ENCODE data around the gene KCNK4. TPM values are rescaled to one million over a fixed set of nuclear protein-coding genes. Genes with fewer than 3 reads are reported as not detected.

Gene KCNK4
- total RNA-seq, 1 donor from 2014 or later: not detected

DNA sequence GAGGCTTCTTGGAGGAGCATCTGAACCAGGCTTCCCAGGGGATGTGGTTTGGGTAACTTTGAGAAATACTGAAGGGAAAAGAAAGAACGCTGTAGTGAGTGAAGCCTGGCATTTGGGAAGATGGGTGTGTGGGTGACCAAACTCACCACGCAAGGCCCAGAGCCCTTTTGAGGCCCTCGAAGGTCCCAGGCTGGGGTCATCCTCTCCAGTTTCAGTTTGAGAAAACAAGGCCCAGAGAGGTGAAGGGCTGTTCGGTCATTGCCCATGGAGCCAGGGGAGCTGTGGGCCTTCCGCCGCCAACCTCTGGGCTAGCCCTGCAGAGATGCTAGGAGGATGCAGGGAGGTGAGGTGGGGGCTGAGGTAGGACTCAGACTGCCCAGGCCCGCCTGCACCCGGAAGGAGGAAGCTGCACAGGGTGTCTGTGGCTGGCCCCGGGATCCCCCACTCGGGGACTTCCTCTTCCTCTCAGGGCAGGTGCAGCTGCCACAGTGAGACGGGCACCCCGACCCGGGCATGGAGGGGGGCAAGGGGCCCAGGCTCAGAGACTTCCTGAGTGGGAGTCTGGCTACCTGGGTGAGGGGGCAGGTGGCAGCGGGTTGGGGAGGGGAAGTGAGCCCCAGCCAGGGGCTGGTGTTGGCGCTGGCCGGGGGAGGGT is 48.8 kb downstream of the KCNK4 start, which contains the start of gene CCDC88B:
Gene CCDC88B, plus strand, starts transcription at position 451 of the 655 bp plus-strand sequence. Its CDS starts 63 bp downstream, at position 514.
- H3K27ac ChIP-seq: peak within 1 kb of the TSS; percentile 58
- intact Hi-C loops (cut with DNase I): no loop called here
- peak within 1 kb of the TSS; percentile 39 for H3K4me3 ChIP-seq
- DNase-seq (peak; percentile 86), ATAC-seq (peak; percentile 48)
- H3K27me3 ChIP-seq: no peaks in the 10 kb centered on the region
- H3K36me3 ChIP-seq: no peaks in the 10 kb centered on the region
- TF ChIP-seq CTCF (IDR thresholded peaks at IDR 0.05): no peak
- peaks cover 14% of the 10 kb centered on the region for H3K4me1 ChIP-seq
- no peaks in the 10 kb centered on the region for H3K9me3 ChIP-seq

- Histone ChIP-seq H3K4me3 (peak overlapping the region; percentile 39), H3K4me1 (peaks cover 14% of the 10 kb centered on the region), H3K9me3 (no peaks in the 10 kb centered on the region), H3K27me3 (no peaks in the 10 kb centered on the region), H3K36me3 (no peaks in the 10 kb centered on the region), H3K27ac (peak overlapping the region; percentile 58)
- ATAC-seq (peak; percentile 24), DNase-seq (peak; percentile 86)
- TF ChIP-seq CTCF (IDR thresholded peaks at IDR 0.05): no peak
- intact Hi-C loops (cut with DNase I): no loop called here
Observed at GRCh38 chr11:64340671-64341335, 49.7 kb downstream of the KCNK4 start.

DNA sequence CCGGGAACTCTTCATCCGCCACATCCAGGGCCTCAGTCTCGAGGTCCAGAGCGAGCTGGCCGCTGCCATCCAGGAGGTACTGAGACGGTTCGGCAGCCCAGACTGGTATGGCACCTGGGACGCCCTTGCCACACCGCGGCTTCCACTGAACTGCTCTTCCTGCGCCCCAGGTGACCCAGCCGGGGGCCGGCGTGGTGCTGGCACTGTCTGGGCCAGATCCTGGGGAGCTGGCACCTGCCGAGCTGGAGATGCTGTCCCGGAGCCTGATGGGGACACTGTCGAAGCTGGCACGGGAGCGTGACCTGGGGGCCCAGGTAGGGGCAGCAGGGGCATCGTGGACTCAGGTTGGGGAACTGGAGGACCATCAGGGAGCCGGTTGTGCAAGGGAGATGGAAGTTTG is 50.3 kb downstream of the KCNK4 start:
- Histone ChIP-seq H3K27ac (no peak overlapping the region), H3K4me1 (peaks cover 14% of the 10 kb centered on the region), H3K4me3 (no peak overlapping the region), H3K9me3 (no peaks in the 10 kb centered on the region), H3K36me3 (no peaks in the 10 kb centered on the region), H3K27me3 (no peaks in the 10 kb centered on the region)
- ATAC-seq: no peak
- intact Hi-C loops (cut with DNase I): no loop called here
- TF ChIP-seq CTCF (IDR thresholded peaks at IDR 0.05): no peak
- peak; percentile 65 for DNase-seq

GRCh38 chr11:64341851-64342791 is 51.0 kb downstream of the KCNK4 start:
- H3K4me3 ChIP-seq: peak overlapping the region; percentile 41
- H3K27ac ChIP-seq: peak overlapping the region; percentile 68
- intact Hi-C loops (cut with DNase I): no loop called here
- peaks cover 14% of the 10 kb centered on the region for H3K4me1 ChIP-seq
- DNase-seq: peak; percentile 96
- ATAC-seq: peak; percentile 93
- H3K27me3 ChIP-seq: no peaks in the 10 kb centered on the region
- H3K9me3 ChIP-seq: no peaks in the 10 kb centered on the region
- H3K36me3 ChIP-seq: no peaks in the 10 kb centered on the region
- peak; percentile 45 for TF ChIP-seq CTCF (IDR thresholded peaks at IDR 0.05)

- no peak for ATAC-seq
- no peak overlapping the region for H3K27ac ChIP-seq
Observed at GRCh38 chr11:64342869-64343745, 52.0 kb downstream of the KCNK4 start.

More at GRCh38 chr11:64342869-64343745, 52.0 kb downstream of the KCNK4 start:
- peak overlapping the region; percentile 41 for H3K4me3 ChIP-seq
- intact Hi-C loops (cut with DNase I): no loop called here
- no peak for DNase-seq
- no peak for TF ChIP-seq CTCF (IDR thresholded peaks at IDR 0.05)
- no peaks in the 10 kb centered on the region for H3K27me3 ChIP-seq
- H3K9me3 ChIP-seq: no peaks in the 10 kb centered on the region
- H3K4me1 ChIP-seq: peaks cover 14% of the 10 kb centered on the region
- H3K36me3 ChIP-seq: no peaks in the 10 kb centered on the region

All from upper lobe of right lung (tissue), 1 donor.